Activated CD8-positive, alpha-beta memory T cell treated with anti-CD3 and anti-CD28 coated beads, Interleukin-2, amount 10 ng/mL, durations not matched to agents 7 days and 5 days (primary cell): Measurements from ENCODE around the gene APBB1. TPM values are rescaled to one million over a fixed set of nuclear protein-coding genes. Genes with fewer than 3 reads are reported as not detected.

Experiments
- ATAC-seq: fragments of 150-1000 bp; cut with Tn5 transposase; one replicate; pipeline ENCODE4 v1.10.0; 2021; ENCODE audit warnings: moderate library complexity
- CTCF ChIA-PET: fragments of 350-600 bp; sonication (Branson Sonifier 250); formaldehyde crosslinking; loops from one replicate; lab custom pipeline; 2021; ENCODE audit warnings: antibody characterized with exemption; lab: Charles Lee
- DNase-seq: peaks from one replicate; pipeline ENCODE4 v3.0.0-alpha.2; 2020
- H3K27ac Mint-ChIP-seq: one replicate; pipeline ENCODE4 v1.8.0; 2021; ENCODE audit warnings: mild to moderate bottlenecking, mixed read lengths
- H3K27me3 Mint-ChIP-seq: one replicate; pipeline ENCODE4 v1.8.0; 2021; ENCODE audit warnings: mixed read lengths
- H3K36me3 Mint-ChIP-seq: one replicate; pipeline ENCODE4 v1.8.0; 2021; ENCODE audit warnings: mild to moderate bottlenecking, mixed read lengths
- H3K4me1 Mint-ChIP-seq: one replicate; pipeline ENCODE4 v1.8.0; 2021; ENCODE audit warnings: mixed read lengths
- H3K4me3 Mint-ChIP-seq: one replicate; pipeline ENCODE4 v1.8.0; 2021; ENCODE audit warnings: mild to moderate bottlenecking, moderate library complexity, mixed read lengths
- H3K9me3 Mint-ChIP-seq: one replicate; pipeline ENCODE4 v1.8.0; 2022; ENCODE audit warnings: low read depth, mixed read lengths
- total RNA-seq, 2 experiments: library from RNA; stranded (reverse); gene quantifications; one replicate each; pipeline ENCODE4 v1.2.3, GENCODE V29; 2021

APBB1 gene
- total RNA-seq, 2 experiments from 2014 or later = 38.7 to 43.4 TPM

GRCh38 chr11:6377902-6378639, 40.8 kb downstream of the APBB1 start:
- peak; percentile 79 for ATAC-seq
- peak overlapping the region; percentile 86 for H3K27ac Mint-ChIP-seq
- peak overlapping the region; percentile 38 for H3K4me3 Mint-ChIP-seq
- H3K4me1 Mint-ChIP-seq = peaks cover 31% of the 10 kb centered on the region
- no peaks in the 10 kb centered on the region for H3K27me3 Mint-ChIP-seq
- no peaks in the 10 kb centered on the region for H3K36me3 Mint-ChIP-seq
- CTCF ChIA-PET = interaction anchor here (0.8 to 21.6 kb wide), 35 partner anchors 10 to 328 kb away, joined by 3 to 571 read pairs (median 9); partner anchors contain the start of genes APBB1, ARFIP2, CAVIN3 and HPX
- DNase-seq = no peak
- H3K9me3 Mint-ChIP-seq = no peaks in the 10 kb centered on the region

- Mint-ChIP-seq H3K27ac (no peak overlapping the region), H3K4me3 (no peak overlapping the region), H3K9me3 (no peaks in the 10 kb centered on the region), H3K4me1 (peaks cover 10% of the 10 kb centered on the region), H3K27me3 (no peaks in the 10 kb centered on the region), H3K36me3 (no peaks in the 10 kb centered on the region)
- ATAC-seq (no peak), DNase-seq (no peak)
- CTCF ChIA-PET = interaction anchor here (1.1 to 21.6 kb wide), 3 partner anchors 11 to 71 kb away, joined by 3 to 571 read pairs (median 95); partner anchors contain the start of gene HPX
These were observed 47.1 kb downstream of the APBB1 start for GRCh38 chr11:6371825-6372224.

- no peaks in the 10 kb centered on the region for H3K36me3 Mint-ChIP-seq
- no peak overlapping the region for H3K27ac Mint-ChIP-seq
- no peaks in the 10 kb centered on the region for H3K4me1 Mint-ChIP-seq
These were observed 53.2 kb downstream of the APBB1 start for GRCh38 chr11:6365659-6366058.

GRCh38 chr11:6362873-6363678, 55.8 kb downstream of the APBB1 start:
- peak; percentile 91 for ATAC-seq
- no peak overlapping the region for H3K4me3 Mint-ChIP-seq
- no peak overlapping the region for H3K27ac Mint-ChIP-seq
- DNase-seq = peak; percentile 83
- CTCF ChIA-PET = interaction anchor here (0.5 to 8.7 kb wide), 52 partner anchors 11 to 738 kb away, joined by 3 to 95 read pairs (median 4); partner anchors contain the start of genes ARFIP2, CAVIN3, FHIP1B and SMPD1
- no peaks in the 10 kb centered on the region for H3K36me3 Mint-ChIP-seq
- no peaks in the 10 kb centered on the region for H3K9me3 Mint-ChIP-seq
- no peaks in the 10 kb centered on the region for H3K4me1 Mint-ChIP-seq
- H3K27me3 Mint-ChIP-seq = no peaks in the 10 kb centered on the region

More at GRCh38 chr11:6365659-6366058, 53.2 kb downstream of the APBB1 start:
- DNase-seq (no peak), ATAC-seq (no peak)
- Mint-ChIP-seq H3K9me3 (no peaks in the 10 kb centered on the region), H3K4me3 (no peak overlapping the region), H3K27me3 (no peaks in the 10 kb centered on the region)
- CTCF ChIA-PET = no interaction called here

- no peaks in the 10 kb centered on the region for H3K9me3 Mint-ChIP-seq
- no peaks in the 10 kb centered on the region for H3K36me3 Mint-ChIP-seq
- no peak overlapping the region for H3K27ac Mint-ChIP-seq
- no peaks in the 10 kb centered on the region for H3K27me3 Mint-ChIP-seq
- no peak for DNase-seq
- no peak overlapping the region for H3K4me3 Mint-ChIP-seq
- CTCF ChIA-PET = interaction anchor here (0.5 to 8.7 kb wide), 45 partner anchors 10 to 738 kb away, joined by 3 to 95 read pairs (median 4); partner anchors contain the start of genes CAVIN3, FHIP1B, SMPD1 and TRIM34
- H3K4me1 Mint-ChIP-seq = no peaks in the 10 kb centered on the region
- no peak for ATAC-seq
These were observed 56.6 kb downstream of the APBB1 start for GRCh38 chr11:6362185-6362872.

- H3K27me3 Mint-ChIP-seq = no peaks in the 10 kb centered on the region
- H3K36me3 Mint-ChIP-seq = no peaks in the 10 kb centered on the region
- ATAC-seq = no peak
- CTCF ChIA-PET = interaction anchor here (1.9 to 8.7 kb wide), 3 partner anchors 15 to 109 kb away, joined by 7 to 95 read pairs (median 40); no protein-coding TSS in a partner anchor
- peaks cover 5% of the 10 kb centered on the region for H3K4me1 Mint-ChIP-seq
- no peaks in the 10 kb centered on the region for H3K9me3 Mint-ChIP-seq
- no peak overlapping the region for H3K27ac Mint-ChIP-seq
- DNase-seq = no peak
- H3K4me3 Mint-ChIP-seq = no peak overlapping the region
These were observed 58.7 kb downstream of the APBB1 start for GRCh38 chr11:6360183-6360582.

- CTCF ChIA-PET = interaction anchor here (0.9 to 8.7 kb wide), 3 partner anchors 18 to 106 kb away, joined by 4 to 95 read pairs (median 4); no protein-coding TSS in a partner anchor
- Mint-ChIP-seq H3K4me1 (peaks cover 5% of the 10 kb centered on the region), H3K9me3 (no peaks in the 10 kb centered on the region), H3K36me3 (no peaks in the 10 kb centered on the region), H3K27me3 (no peaks in the 10 kb centered on the region), H3K27ac (no peak overlapping the region), H3K4me3 (no peak overlapping the region)
- ATAC-seq (peak; percentile 41), DNase-seq (no peak)
These were observed 61.7 kb downstream of the APBB1 start for GRCh38 chr11:6357222-6357621.

GRCh38 chr11:6356503-6357055, 62.3 kb downstream of the APBB1 start:
- H3K4me3 Mint-ChIP-seq = no peak overlapping the region

GRCh38 chr11:6354651-6355485, 64.0 kb downstream of the APBB1 start:
- no peaks in the 10 kb centered on the region for H3K36me3 Mint-ChIP-seq
- H3K27me3 Mint-ChIP-seq = no peaks in the 10 kb centered on the region
- no peak overlapping the region for H3K4me3 Mint-ChIP-seq
- H3K4me1 Mint-ChIP-seq = peaks cover 10% of the 10 kb centered on the region
- ATAC-seq (no peak), DNase-seq (no peak)
- no peaks in the 10 kb centered on the region for H3K9me3 Mint-ChIP-seq
- no peak overlapping the region for H3K27ac Mint-ChIP-seq
- CTCF ChIA-PET = interaction anchor here (0.8 to 7.2 kb wide), 20 partner anchors 8 to 754 kb away, joined by 3 to 75 read pairs (median 6); partner anchors contain the start of gene CAVIN3

More at GRCh38 chr11:6356503-6357055, 62.3 kb downstream of the APBB1 start:
- no peak for DNase-seq
- no peaks in the 10 kb centered on the region for H3K9me3 Mint-ChIP-seq
- H3K27me3 Mint-ChIP-seq = no peaks in the 10 kb centered on the region
- no peak overlapping the region for H3K27ac Mint-ChIP-seq
- peaks cover 10% of the 10 kb centered on the region for H3K4me1 Mint-ChIP-seq
- no peaks in the 10 kb centered on the region for H3K36me3 Mint-ChIP-seq
- CTCF ChIA-PET = interaction anchor here (0.9 to 8.7 kb wide), 4 partner anchors 19 to 105 kb away, joined by 3 to 95 read pairs (median 4); no protein-coding TSS in a partner anchor
- ATAC-seq = no peak

GRCh38 chr11:6353367-6353987, 65.4 kb downstream of the APBB1 start:
- DNase-seq (peak; percentile 70), ATAC-seq (peak; percentile 78)
- CTCF ChIA-PET = interaction anchor here (0.6 to 7.2 kb wide), 34 partner anchors 9 to 753 kb away, joined by 3 to 75 read pairs (median 5); partner anchors contain the start of genes CAVIN3 and FHIP1B
- H3K4me3 Mint-ChIP-seq = no peak overlapping the region
- no peak overlapping the region for H3K27ac Mint-ChIP-seq
- H3K4me1 Mint-ChIP-seq = peaks cover 10% of the 10 kb centered on the region
- no peaks in the 10 kb centered on the region for H3K9me3 Mint-ChIP-seq
- no peaks in the 10 kb centered on the region for H3K27me3 Mint-ChIP-seq
- H3K36me3 Mint-ChIP-seq = no peaks in the 10 kb centered on the region

- peak; percentile 45 for DNase-seq
- CTCF ChIA-PET = interaction anchor here (1.0 to 7.2 kb wide), 12 partner anchors 10 to 101 kb away, joined by 5 to 75 read pairs (median 6); partner anchors contain the start of gene CAVIN3
These were observed 67.0 kb downstream of the APBB1 start for GRCh38 chr11:6351782-6352382.

More at GRCh38 chr11:6351782-6352382, 67.0 kb downstream of the APBB1 start:
- ATAC-seq = peak; percentile 72
- Mint-ChIP-seq H3K36me3 (no peaks in the 10 kb centered on the region), H3K9me3 (no peaks in the 10 kb centered on the region), H3K27ac (no peak overlapping the region), H3K4me1 (peaks cover 9% of the 10 kb centered on the region), H3K4me3 (no peak overlapping the region), H3K27me3 (no peaks in the 10 kb centered on the region)
